Caco-2 (cell line): ENCODE results near the gene WBP1L. TPM values are rescaled to one million over a fixed set of nuclear protein-coding genes. Genes with fewer than 3 reads are reported as not detected.
"Not testable (repeated sequence)": the region's sequence is repeated elsewhere in the genome, so short reads cannot be mapped to it uniquely, and the experiment has no call there.

Experiments used
- BruUV-seq: library from RNA; stranded (reverse); fragments of 400-500 nt; replicated peaks from 2 replicates; lab custom pipeline; 2021; lab: Mats Ljungman, UMichigan
- CTCF ChIA-PET: fragments of 300-600 bp; sonication (Branson Sonifier 250); formaldehyde crosslinking; loops from one replicate; lab custom pipeline; 2022; ENCODE audit warnings: antibody characterized with exemption; lab: Charles Lee
- POLR2A ChIA-PET: fragments of 300-600 bp; sonication (Branson Sonifier 250); formaldehyde crosslinking; loops from one replicate; lab custom pipeline; 2022; ENCODE audit warnings: antibody characterized with exemption; lab: Charles Lee
- DNase-seq, 2 experiments: peaks; one replicate each; pipeline versions ENCODE4 v3.0.0 to v3.0.0-alpha.2; 2020 to 2022
- H3K27me3 ChIP-seq: replicated peaks from 2 replicates; pipeline ENCODE4 v1.6.0; 2011; ENCODE audit warnings: low read length; ENCODE audit not compliant: control insufficient read depth, insufficient read depth
- H3K36me3 ChIP-seq: 2 replicates; pipeline ENCODE4 v1.5.1; 2011; ENCODE audit warnings: low read length; ENCODE audit not compliant: control insufficient read depth, insufficient read depth
- H3K4me1 ChIP-seq: fragments of 250-450 bp; sonication (Bioruptor Pico); 2 replicates; pipeline ENCODE4 v1.5.1; 2020; ENCODE audit warnings: mild to moderate bottlenecking
- H3K4me3 ChIP-seq: 2 replicates; pipeline ENCODE4 v1.5.1; 2011; ENCODE audit warnings: low read depth, mild to moderate bottlenecking, control low read depth, low read length
- H3K9me3 ChIP-seq: fragments of 250-450 bp; sonication (Bioruptor Pico); 2 replicates; pipeline ENCODE4 v1.5.1; 2020; ENCODE audit warnings: mild to moderate bottlenecking, moderate library complexity
- H3K27ac Mint-ChIP-seq: one replicate; pipeline ENCODE4 v1.8.0; 2022; ENCODE audit warnings: mixed read lengths; ENCODE audit not compliant: unreplicated experiment
- H3K27me3 Mint-ChIP-seq: one replicate; pipeline ENCODE4 v1.8.0; 2022; ENCODE audit warnings: mixed read lengths; ENCODE audit not compliant: insufficient read depth, unreplicated experiment
- H3K36me3 Mint-ChIP-seq: one replicate; pipeline ENCODE4 v1.8.0; 2022; ENCODE audit warnings: mild to moderate bottlenecking, mixed read lengths; ENCODE audit not compliant: insufficient read depth, unreplicated experiment
- H3K4me1 Mint-ChIP-seq: one replicate; pipeline ENCODE4 v1.8.0; 2022; ENCODE audit warnings: low read depth, mixed read lengths; ENCODE audit not compliant: unreplicated experiment
- H3K4me3 Mint-ChIP-seq: one replicate; pipeline ENCODE4 v1.8.0; 2022; ENCODE audit warnings: mild to moderate bottlenecking, moderate library complexity, mixed read lengths; ENCODE audit not compliant: unreplicated experiment
- H3K9me3 Mint-ChIP-seq: one replicate; pipeline ENCODE4 v1.8.0; 2022; ENCODE audit warnings: mixed read lengths; ENCODE audit not compliant: unreplicated experiment
- intact Hi-C: fragments of 100-400 bp; cut with micrococcal nuclease; formaldehyde crosslinking; loops from one replicate; pipeline ENCODE4 v1.10.0; 2022; ENCODE audit not compliant: unreplicated experiment
- total RNA-seq: library from RNA; stranded (reverse); gene quantifications from 2 replicates; pipeline ENCODE4 v1.2.3, GENCODE V29; 2022
- TF ChIP-seq, protein P1 (sequence below), 2 experiments: fragments of 200-600 bp in 1 of 2; IDR thresholded peaks; 1 replicate in 1 of 2; 2 replicates in 1 of 2; pipeline versions ENCODE4 v1.5.1 to v1.8.0; 2011 to 2022; ENCODE audit warnings: antibody characterized with exemption in 1 of 2, control low read depth in 1 of 2, inconsistent platforms in 1 of 2, low read depth in 1 of 2, low read length in 1 of 2, mild to moderate bottlenecking in 1 of 2, moderate library complexity in 1 of 2; ENCODE audit not compliant: insufficient read depth in 1 of 2, severe bottlenecking in 1 of 2, unreplicated experiment in 1 of 2

Gene WBP1L
- total RNA-seq, 1 experiment from 2014 or later = 28.2 TPM

GRCh38 chr10:102740229-102740628 lies 3.5 kb upstream of the WBP1L start:
- Histone ChIP-seq H3K36me3 (no peaks in the 10 kb centered on the region; the same call in 1 of the 2 replicates), H3K4me3 (no peak overlapping the region), H3K4me1 (peaks cover 12% of the 10 kb centered on the region), H3K27me3 (no peaks in the 10 kb centered on the region), H3K9me3 (no peaks in the 10 kb centered on the region)
- Mint-ChIP-seq H3K27ac (no peak overlapping the region), H3K9me3 (no peaks in the 10 kb centered on the region), H3K27me3 (no peaks in the 10 kb centered on the region), H3K4me3 (no peak overlapping the region), H3K4me1 (peaks cover 7% of the 10 kb centered on the region), H3K36me3 (peaks cover 19% of the 10 kb centered on the region)
- ChIA-PET CTCF (no interaction called here), POLR2A (no interaction called here)
- no peak for DNase-seq
- TF ChIP-seq, protein P1, sequence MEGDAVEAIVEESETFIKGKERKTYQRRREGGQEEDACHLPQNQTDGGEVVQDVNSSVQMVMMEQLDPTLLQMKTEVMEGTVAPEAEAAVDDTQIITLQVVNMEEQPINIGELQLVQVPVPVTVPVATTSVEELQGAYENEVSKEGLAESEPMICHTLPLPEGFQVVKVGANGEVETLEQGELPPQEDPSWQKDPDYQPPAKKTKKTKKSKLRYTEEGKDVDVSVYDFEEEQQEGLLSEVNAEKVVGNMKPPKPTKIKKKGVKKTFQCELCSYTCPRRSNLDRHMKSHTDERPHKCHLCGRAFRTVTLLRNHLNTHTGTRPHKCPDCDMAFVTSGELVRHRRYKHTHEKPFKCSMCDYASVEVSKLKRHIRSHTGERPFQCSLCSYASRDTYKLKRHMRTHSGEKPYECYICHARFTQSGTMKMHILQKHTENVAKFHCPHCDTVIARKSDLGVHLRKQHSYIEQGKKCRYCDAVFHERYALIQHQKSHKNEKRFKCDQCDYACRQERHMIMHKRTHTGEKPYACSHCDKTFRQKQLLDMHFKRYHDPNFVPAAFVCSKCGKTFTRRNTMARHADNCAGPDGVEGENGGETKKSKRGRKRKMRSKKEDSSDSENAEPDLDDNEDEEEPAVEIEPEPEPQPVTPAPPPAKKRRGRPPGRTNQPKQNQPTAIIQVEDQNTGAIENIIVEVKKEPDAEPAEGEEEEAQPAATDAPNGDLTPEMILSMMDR (IDR thresholded peaks at IDR 0.05; ENCODE audit: insufficient read depth in 1 of 2, low read depth in 1 of 2, low read length in 1 of 2, severe bottlenecking in 1 of 2, unreplicated experiment in 1 of 2) = no peak
- intact Hi-C loops = loop anchor here (5.0 kb wide), 1 partner anchor 493 kb away; the partner anchor contains the start of gene GBF1
- no TSS peak for BruUV-seq

GRCh38 chr10:102741726-102742237 lies 2.0 kb upstream of the WBP1L start:
- intact Hi-C loops = loop anchor here (2.0 to 5.0 kb wide), 2 partner anchors 27 to 494 kb away; partner anchors contain the start of genes ARL3, GBF1 and SFXN2
- no peak overlapping the region for H3K4me3 ChIP-seq
- CTCF ChIA-PET = no interaction called here
- peaks cover 7% of the 10 kb centered on the region for H3K4me1 Mint-ChIP-seq
- peaks cover 19% of the 10 kb centered on the region for H3K36me3 Mint-ChIP-seq
- TF ChIP-seq, protein P1 (IDR thresholded peaks at IDR 0.05; ENCODE audit: insufficient read depth in 1 of 2, low read depth in 1 of 2, low read length in 1 of 2, severe bottlenecking in 1 of 2, unreplicated experiment in 1 of 2) = no peak
- no peaks in the 10 kb centered on the region; the same call in 1 of the 2 replicates for H3K36me3 ChIP-seq
- POLR2A ChIA-PET = no interaction called here
- no peak for DNase-seq
- H3K27me3 ChIP-seq = no peaks in the 10 kb centered on the region
- H3K9me3 Mint-ChIP-seq = no peaks in the 10 kb centered on the region
- H3K4me3 Mint-ChIP-seq = no peak overlapping the region
- no peaks in the 10 kb centered on the region for H3K27me3 Mint-ChIP-seq
- H3K9me3 ChIP-seq = no peaks in the 10 kb centered on the region
- no TSS peak for BruUV-seq
- peaks cover 18% of the 10 kb centered on the region for H3K4me1 ChIP-seq
- no peak overlapping the region for H3K27ac Mint-ChIP-seq

DNA sequence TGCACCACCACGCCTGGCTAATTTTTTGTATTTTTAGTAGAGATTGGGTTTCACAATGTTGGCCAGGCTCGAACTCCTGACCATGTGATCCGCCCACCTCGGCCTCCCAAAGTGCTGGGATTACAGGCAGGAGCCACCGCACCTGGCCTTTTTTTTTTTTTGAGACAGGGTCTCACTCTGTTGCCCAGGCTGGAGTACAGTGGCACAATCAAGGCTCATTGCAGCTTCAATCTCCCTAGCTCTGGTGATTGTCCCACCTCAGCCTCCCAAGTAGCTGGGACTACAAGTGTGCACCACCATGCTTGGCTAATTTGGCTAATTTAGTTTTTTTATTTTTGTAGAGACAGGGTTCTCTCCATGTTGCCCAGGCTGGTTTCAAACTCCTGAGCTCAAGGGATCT lies 1.4 kb upstream of the WBP1L start:
- intact Hi-C loops = loop anchor here (2.0 to 5.0 kb wide), 2 partner anchors 28 to 495 kb away; partner anchors contain the start of genes ARL3, GBF1 and SFXN2
- BruUV-seq, H3K27me3 Mint-ChIP-seq, DNase-seq, H3K27me3 ChIP-seq, H3K4me1 Mint-ChIP-seq, H3K9me3 Mint-ChIP-seq, POLR2A ChIA-PET, H3K4me3 ChIP-seq, H3K36me3 ChIP-seq, CTCF ChIA-PET, H3K9me3 ChIP-seq: not testable (repeated sequence)
- peak overlapping the region; percentile 74 for H3K27ac Mint-ChIP-seq
- peak overlapping the region; percentile 75 for H3K4me3 Mint-ChIP-seq
- peaks cover 19% of the 10 kb centered on the region for H3K36me3 Mint-ChIP-seq
- peaks cover 18% of the 10 kb centered on the region for H3K4me1 ChIP-seq
